Epithelial cell of proximal tubule (primary cell): Measurements from ENCODE around the gene ARHGEF4. TPM values are rescaled to one million over a fixed set of nuclear protein-coding genes. Genes with fewer than 3 reads are reported as not detected.

Experiments used
- DNase-seq: peaks from one replicate; pipeline ENCODE4 v3.0.0-alpha.2; 2011; ENCODE audit warnings: low read depth
- H3K4me3 ChIP-seq: 2 replicates; pipeline ENCODE4 v1.5.1; 2011; ENCODE audit warnings: low read depth, mild to moderate bottlenecking, low read length
- total RNA-seq: library from RNA; depleted of rRNA; stranded (reverse); fragments of >200 nt; gene quantifications from 2 replicates; pipeline ENCODE4 v1.2.3, GENCODE V29; 2015
- TF ChIP-seq, protein P1 (sequence below): conservative IDR thresholded peaks from 2 replicates; pipeline ENCODE4 v1.5.1; 2012; ENCODE audit warnings: low read depth, mild to moderate bottlenecking, low read length

ARHGEF4 gene
- total RNA-seq, 1 donor from 2014 or later: 2.1 TPM

DNA sequence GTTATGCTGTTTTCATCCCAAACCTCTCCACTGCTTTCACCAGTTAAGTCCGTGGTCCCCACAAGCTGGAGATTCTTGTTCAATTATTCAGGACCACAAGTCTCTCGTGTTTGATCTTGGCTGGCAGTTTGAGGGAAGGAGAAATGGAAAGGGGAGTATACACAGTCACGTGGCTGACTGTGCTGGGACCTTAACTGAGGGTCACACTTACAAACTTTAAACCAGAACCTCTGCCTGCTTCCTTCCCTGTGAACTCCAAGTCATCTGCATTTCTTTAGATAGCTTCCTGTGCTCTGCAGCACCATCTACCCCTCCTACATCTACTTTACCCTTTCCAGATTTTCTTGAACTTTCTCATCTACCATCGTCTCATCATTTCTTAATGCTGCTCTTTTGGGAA is 91.7 kb downstream of the ARHGEF4 start:
- TF ChIP-seq, protein P1, sequence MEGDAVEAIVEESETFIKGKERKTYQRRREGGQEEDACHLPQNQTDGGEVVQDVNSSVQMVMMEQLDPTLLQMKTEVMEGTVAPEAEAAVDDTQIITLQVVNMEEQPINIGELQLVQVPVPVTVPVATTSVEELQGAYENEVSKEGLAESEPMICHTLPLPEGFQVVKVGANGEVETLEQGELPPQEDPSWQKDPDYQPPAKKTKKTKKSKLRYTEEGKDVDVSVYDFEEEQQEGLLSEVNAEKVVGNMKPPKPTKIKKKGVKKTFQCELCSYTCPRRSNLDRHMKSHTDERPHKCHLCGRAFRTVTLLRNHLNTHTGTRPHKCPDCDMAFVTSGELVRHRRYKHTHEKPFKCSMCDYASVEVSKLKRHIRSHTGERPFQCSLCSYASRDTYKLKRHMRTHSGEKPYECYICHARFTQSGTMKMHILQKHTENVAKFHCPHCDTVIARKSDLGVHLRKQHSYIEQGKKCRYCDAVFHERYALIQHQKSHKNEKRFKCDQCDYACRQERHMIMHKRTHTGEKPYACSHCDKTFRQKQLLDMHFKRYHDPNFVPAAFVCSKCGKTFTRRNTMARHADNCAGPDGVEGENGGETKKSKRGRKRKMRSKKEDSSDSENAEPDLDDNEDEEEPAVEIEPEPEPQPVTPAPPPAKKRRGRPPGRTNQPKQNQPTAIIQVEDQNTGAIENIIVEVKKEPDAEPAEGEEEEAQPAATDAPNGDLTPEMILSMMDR: no peak
- no peak for DNase-seq
- H3K4me3 ChIP-seq: no peak overlapping the region

DNA sequence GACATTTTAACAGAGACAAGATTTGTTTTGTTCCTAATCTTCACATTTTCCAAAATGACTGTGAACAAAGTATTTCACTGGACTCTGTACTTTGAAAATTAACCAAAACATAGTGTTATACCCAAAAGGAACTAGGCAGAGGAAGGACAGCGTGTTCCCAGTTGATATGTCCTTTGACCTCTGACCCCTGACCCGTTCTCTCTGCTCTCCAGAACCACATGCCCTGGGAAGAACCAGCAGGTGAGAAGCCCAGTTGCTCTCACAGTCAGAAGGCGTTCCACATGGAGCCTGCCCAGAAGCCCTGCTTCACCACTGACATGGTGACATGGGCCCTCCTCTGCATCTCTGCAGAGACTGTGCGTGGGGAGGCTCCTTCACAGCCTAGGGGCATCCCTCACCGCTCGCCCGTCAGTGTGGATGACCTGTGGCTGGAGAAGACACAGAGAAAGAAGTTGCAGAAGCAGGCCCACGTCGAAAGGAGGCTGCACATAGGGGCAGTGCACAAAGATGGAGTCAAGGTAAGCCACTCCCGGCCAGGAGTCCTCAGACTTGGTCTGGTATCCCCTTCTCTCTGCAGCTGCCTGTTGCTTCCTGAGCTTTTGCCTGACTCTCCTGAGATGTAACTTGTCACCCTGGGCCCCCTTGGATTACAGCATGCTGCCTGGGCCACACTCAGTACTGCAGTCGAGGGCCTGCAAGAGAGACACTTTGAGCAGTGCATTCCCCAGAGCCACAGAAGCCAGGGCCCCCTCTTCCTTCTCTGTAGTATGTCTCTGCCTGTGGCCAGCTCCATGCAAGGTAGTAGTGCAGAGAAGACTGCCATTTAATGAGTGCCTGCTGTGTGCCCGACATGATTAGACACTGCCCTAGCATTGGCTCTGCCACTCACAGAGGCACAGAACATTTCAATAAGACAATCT is 94.3 kb downstream of the ARHGEF4 start:
- no peak overlapping the region for H3K4me3 ChIP-seq
- DNase-seq: no peak
- TF ChIP-seq, protein P1: no peak

DNA sequence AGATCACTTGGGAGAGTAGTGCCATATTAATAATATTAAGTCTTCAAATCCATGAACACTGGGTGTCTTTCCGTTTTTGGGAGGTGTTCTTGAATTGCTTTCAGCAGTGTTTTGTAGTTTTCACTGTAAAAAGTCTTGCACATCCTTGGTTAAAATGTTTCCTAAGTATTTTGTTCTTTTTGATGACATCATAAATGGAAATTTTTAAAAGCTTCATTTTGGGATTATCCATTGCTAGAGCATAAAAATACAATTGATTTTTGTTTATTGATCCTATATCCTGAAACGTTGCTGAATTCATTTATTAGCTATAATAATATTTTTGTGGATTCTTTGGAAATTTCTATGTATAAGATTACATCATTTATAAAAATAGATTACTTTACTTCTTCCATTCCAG is 96.8 kb downstream of the ARHGEF4 start:
- no peak overlapping the region for H3K4me3 ChIP-seq
- DNase-seq: no peak
- TF ChIP-seq, protein P1: no peak

DNA sequence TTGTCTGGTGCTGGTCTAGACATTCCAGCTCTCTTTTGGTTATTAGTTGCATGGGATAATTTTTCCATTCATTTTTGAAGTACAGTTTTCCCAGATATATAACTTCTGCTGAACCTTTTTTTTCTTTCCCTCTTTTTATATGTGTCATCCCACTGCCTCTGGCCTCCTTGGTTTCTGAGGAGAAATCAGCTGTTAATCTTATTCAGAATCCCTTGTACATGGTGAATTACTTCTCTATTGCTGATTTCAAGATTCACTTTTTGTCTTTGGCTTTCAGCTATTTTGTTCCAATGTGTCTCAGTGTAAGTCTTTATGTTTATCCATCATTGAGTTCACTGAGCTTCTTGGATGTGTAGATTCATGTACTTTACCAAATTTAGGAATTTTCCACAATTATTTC is 99.7 kb downstream of the ARHGEF4 start:
- TF ChIP-seq, protein P1: no peak
- H3K4me3 ChIP-seq: no peak overlapping the region
- no peak for DNase-seq

DNA sequence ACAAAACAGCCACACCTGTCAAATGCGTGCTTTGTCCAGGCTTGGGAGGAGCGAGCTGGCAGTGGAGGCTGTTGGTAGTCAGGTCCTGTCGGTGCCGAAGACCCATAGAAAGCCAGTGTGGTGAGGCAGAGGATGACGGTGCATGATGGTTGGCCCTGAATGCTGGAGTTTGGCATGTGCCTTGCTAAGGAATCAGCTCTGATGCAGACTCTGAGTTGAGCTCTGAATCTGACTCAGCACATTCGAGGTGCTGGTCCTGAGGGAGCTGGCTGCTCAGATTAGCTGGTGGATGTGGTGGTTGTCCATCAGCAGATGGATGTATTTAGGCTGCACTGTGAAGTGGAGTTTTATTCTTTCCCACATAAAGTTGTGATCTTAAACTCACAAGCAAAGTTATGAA is 111.3 kb downstream of the ARHGEF4 start:
- no peak overlapping the region for H3K4me3 ChIP-seq
- TF ChIP-seq, protein P1: no peak
- no peak for DNase-seq

DNA sequence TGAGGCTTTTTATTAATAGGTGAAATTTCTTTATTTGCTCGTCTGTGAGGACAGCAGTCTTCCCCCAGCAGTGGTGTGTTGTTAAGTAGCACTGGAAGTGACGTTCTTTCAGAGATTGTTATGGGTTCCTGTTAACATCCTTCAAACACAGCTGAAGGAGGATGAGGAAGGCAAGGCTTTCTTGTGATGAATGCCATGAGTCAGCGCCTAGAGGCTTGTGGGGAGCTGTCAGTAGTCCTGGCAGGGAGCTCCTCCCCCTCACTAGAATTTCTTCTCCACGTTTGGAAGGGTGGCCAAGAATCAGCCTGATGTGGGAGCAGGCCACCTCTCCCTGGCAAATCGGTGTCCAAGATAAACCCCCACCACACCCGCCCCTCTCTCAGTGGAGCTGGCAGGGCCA is 113.2 kb downstream of the ARHGEF4 start:
- H3K4me3 ChIP-seq: no peak overlapping the region
- TF ChIP-seq, protein P1: no peak
- DNase-seq: no peak

DNA sequence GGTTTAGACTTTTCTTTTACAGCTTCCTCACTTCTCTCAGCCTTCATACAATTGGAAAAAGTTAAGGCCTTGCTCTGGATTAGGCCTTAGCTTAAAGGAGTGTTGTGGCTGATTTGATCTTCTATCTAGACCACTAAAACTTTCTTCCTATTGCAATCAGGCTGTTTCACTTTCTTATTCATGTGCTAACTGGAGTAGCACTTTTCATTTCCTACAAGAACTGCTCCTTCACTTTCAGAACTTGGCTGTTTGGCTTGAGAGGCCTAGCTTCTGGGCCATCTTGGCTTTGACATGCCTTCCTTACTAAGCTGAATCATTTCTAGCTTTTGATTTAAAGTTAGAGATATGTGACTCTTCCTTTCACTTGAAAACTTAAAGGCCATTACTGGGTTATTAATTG is 114.3 kb downstream of the ARHGEF4 start:
- no peak for DNase-seq
- TF ChIP-seq, protein P1: no peak
- no peak overlapping the region for H3K4me3 ChIP-seq
